ENCODE data around the gene CEP63. TPM values are rescaled to one million over a fixed set of nuclear protein-coding genes. Genes with fewer than 3 reads are reported as not detected.
A peak's percentile ranks its signal among the peaks of the same experiment; 100 is the strongest.

Gene CEP63
- total and polyA plus RNA-seq, 2 of the 8 experiments (the other 6 are each of a cell fraction or from before 2014, with no cell fraction given), result 5.3 to 18.2 TPM

DNA sequence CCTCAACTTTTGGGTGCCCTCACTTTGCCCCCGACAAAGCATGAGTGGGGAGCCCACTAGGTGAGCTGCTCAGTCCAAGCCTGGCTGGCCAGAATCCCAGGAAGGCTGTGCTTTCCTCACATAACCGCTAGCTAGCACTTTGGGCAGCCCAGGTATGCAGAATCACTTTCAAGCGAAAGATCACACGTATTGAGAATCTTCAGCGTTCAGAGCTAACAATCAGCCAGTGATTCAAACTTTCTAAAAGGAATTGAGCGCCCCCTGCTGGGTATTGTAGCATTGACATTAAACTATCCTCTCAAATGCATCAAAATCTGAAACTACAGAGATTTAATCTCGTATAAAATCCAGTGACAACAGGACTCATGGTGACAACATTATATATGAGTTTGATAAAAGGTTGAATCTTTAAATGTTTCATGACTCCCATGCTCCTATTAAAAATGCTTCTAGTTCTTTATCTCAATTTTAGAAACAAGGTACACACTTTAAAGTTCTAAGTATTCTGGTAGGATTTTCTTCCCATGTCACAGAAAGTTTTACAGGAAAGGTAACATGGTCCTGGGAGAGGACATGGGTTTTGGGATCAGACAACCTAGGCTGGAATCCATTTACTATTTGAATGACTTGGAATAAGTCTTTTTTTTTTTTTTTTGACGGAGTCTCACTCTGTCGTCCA is 11.8 kb upstream of the CEP63 start:
- ChIA-PET CTCF (ENCODE audit: partially characterized antibody) (interaction anchor here (0.7 to 11.3 kb wide), 44 partner anchors 9 to 389 kb away, joined by 3 to 138 read pairs (median 5); partner anchors contain the start of gene AMOTL2), POLR2A (ENCODE audit: partially characterized antibody) (interaction anchor here (0.9 to 4.7 kb wide), 8 partner anchors 10 to 166 kb away, joined by 3 to 24 read pairs (median 6); partner anchors contain the start of gene AMOTL2)
- Histone ChIP-seq H2AFZ (ENCODE audit: low read length) (no peak overlapping the region), H3K4me2 (ENCODE audit: insufficient read depth in 1 of 2, low read depth in 2 of 2, low read length in 2 of 2) (no peak overlapping the region), H2AK5ac (ENCODE audit: low read depth, low read length) (no peak overlapping the region), H4K20me1 (replicated peaks in 1 of 2; ENCODE audit: control insufficient read depth in 1 of 2, insufficient read depth in 2 of 2, low read length in 2 of 2) (peaks cover 0 to 2% of the 10 kb centered on the region in 2 experiments), H4K91ac (replicated peaks; ENCODE audit: insufficient read length, low read length) (no peak overlapping the region), H2BK5ac (ENCODE audit: low read depth, low read length) (no peak overlapping the region), H3K79me2 (ENCODE audit: control insufficient read depth in 1 of 2, insufficient read depth in 2 of 2, low read length in 2 of 2) (no peaks in the 10 kb centered on the region), H3K14ac (ENCODE audit: insufficient read length) (no peak overlapping the region), H3K36me3 (ENCODE audit: control insufficient read depth in 2 of 4, insufficient read depth in 4 of 4, low read length in 3 of 4) (peaks cover 4 to 21% (median 14%) of the 10 kb centered on the region in 4 experiments; a peak in 7 of 8 replicates), H3K4me3 (ENCODE audit: extremely low read depth in 1 of 4, insufficient read depth in 2 of 4, low read depth in 3 of 4, low read length in 4 of 4) (no peak overlapping the region), H2BK15ac (ENCODE audit: low read length) (peak overlapping the region; percentile 55; the same call in 1 of the 2 replicates), H2BK12ac (ENCODE audit: low read depth, low read length) (no peak overlapping the region), H4K5ac (ENCODE audit: insufficient read length, low read depth, low read length) (no peak overlapping the region), H3K79me1 (ENCODE audit: low read depth, low read length) (no peaks in the 10 kb centered on the region), H3K9ac (replicated peaks in 1 of 4; ENCODE audit: extremely low read depth in 1 of 4, low read depth in 3 of 4, low read length in 3 of 4) (no peak overlapping the region), H3K23me2 (ENCODE audit: low read depth, low read length) (no peaks in the 10 kb centered on the region), H3K27ac (ENCODE audit: low read depth, low read length) (no peak overlapping the region), H3K18ac (ENCODE audit: extremely low read depth, low read length) (no peak overlapping the region), H3K4me1 (replicated peaks in 1 of 4; ENCODE audit: control insufficient read depth in 3 of 4, insufficient read depth in 4 of 4, low read length in 3 of 4) (peaks cover 0 to 3% (median 1%) of the 10 kb centered on the region in 4 experiments; a peak in 3 of 7 replicates), H3K27me3 (replicated peaks in 1 of 4; ENCODE audit: control insufficient read depth in 3 of 4, extremely low read depth in 1 of 4, insufficient read depth in 3 of 4, low read length in 3 of 4) (no peaks in the 10 kb centered on the region; a peak in 1 of 7 replicates), H2BK120ac (replicated peaks; ENCODE audit: low read depth, low read length) (no peak overlapping the region), H3K4ac (replicated peaks; ENCODE audit: insufficient read length, low read depth, low read length) (no peak overlapping the region), H2BK20ac (ENCODE audit: low read length) (no peak overlapping the region; the same call in 1 of the 2 replicates), H3K9me3 (ENCODE audit: insufficient read depth in 2 of 2, low read depth in 1 of 2, low read length in 1 of 2) (no peaks in the 10 kb centered on the region), H3K56ac (replicated peaks; ENCODE audit: insufficient read length, low read depth, low read length) (no peak overlapping the region), H3K23ac (ENCODE audit: insufficient read length) (no peak overlapping the region), H4K8ac (ENCODE audit: extremely low read depth, insufficient read depth, low read length) (no peak overlapping the region)
- DNase-seq (ENCODE audit: low read depth in 1 of 2, low spot score in 2 of 2) (peak in 1 of 2 experiments; percentile 88), FAIRE-seq (peak; percentile 85)
- TF ChIP-seq RXRA (IDR thresholded peaks at IDR 0.05; ENCODE audit: insufficient read depth, low read depth, low read length) (no peak), TEAD4 (IDR thresholded peaks at IDR 0.05; ENCODE audit: low read depth, low read length) (peak; percentile 80), RAD21 (IDR thresholded peaks at IDR 0.05 in 1 of 2, conservative IDR thresholded peaks at IDR 0.05 in 1 of 2; ENCODE audit: low read depth in 2 of 2, low read length in 2 of 2) (peak; percentile 85 to 89), SUZ12 (IDR thresholded peaks at IDR 0.05; ENCODE audit: low read length) (no peak)
- TF ChIP-seq, protein P1, sequence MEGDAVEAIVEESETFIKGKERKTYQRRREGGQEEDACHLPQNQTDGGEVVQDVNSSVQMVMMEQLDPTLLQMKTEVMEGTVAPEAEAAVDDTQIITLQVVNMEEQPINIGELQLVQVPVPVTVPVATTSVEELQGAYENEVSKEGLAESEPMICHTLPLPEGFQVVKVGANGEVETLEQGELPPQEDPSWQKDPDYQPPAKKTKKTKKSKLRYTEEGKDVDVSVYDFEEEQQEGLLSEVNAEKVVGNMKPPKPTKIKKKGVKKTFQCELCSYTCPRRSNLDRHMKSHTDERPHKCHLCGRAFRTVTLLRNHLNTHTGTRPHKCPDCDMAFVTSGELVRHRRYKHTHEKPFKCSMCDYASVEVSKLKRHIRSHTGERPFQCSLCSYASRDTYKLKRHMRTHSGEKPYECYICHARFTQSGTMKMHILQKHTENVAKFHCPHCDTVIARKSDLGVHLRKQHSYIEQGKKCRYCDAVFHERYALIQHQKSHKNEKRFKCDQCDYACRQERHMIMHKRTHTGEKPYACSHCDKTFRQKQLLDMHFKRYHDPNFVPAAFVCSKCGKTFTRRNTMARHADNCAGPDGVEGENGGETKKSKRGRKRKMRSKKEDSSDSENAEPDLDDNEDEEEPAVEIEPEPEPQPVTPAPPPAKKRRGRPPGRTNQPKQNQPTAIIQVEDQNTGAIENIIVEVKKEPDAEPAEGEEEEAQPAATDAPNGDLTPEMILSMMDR (IDR thresholded peaks at IDR 0.05; ENCODE audit: control extremely low read depth in 1 of 3, insufficient read depth in 1 of 3, low read depth in 1 of 3, low read length in 3 of 3), result peak in 2 of 3 experiments; percentile 55 to 72; a peak in 3 of 4 replicates
- WGBS, 2 experiments (ENCODE audit: extremely low coverage in 1 of 2, insufficient coverage in 1 of 2, insufficient read length in 1 of 2, insufficient replicate concordance in 2 of 2, low coverage in 1 of 2, low lambda C conversion rate in 2 of 2, missing lambda C conversion rate in 1 of 2), result 32% methylated on average over 7 of the region's 9 CpGs; no CpG with 5 or more reads in 1 of the 2 experiments

Data from H1 (cell line).